GM13977 (cell line): ENCODE data around the gene AKR1C4.
"Not testable (repeated sequence)": the region's sequence is repeated elsewhere in the genome, so short reads cannot be mapped to it uniquely, and the experiment has no call there.

ENCODE experiments used
- DNase-seq: peaks from one replicate; pipeline ENCODE4 v3.0.0; 2012; ENCODE audit warnings: low spot score
- in situ Hi-C: fragments of 300-500 bp; cut with MboI; formaldehyde crosslinking; loops from one replicate; pipeline ENCODE4 v1.12.0; 2022; ENCODE audit warnings: low sequenced_read_pairs, low pct_unique_long_range_greater_than_20kb, mixed read lengths, inconsistent platforms; ENCODE audit not compliant: unreplicated experiment
- TF ChIP-seq, protein P1 (sequence below): IDR thresholded peaks from 2 replicates; pipeline ENCODE4 v1.5.1; 2012; ENCODE audit warnings: mild to moderate bottlenecking, control low read depth; ENCODE audit not compliant: insufficient read depth; ENCODE audit errors: extremely low read depth, missing control alignments

AKR1C4 gene

DNA sequence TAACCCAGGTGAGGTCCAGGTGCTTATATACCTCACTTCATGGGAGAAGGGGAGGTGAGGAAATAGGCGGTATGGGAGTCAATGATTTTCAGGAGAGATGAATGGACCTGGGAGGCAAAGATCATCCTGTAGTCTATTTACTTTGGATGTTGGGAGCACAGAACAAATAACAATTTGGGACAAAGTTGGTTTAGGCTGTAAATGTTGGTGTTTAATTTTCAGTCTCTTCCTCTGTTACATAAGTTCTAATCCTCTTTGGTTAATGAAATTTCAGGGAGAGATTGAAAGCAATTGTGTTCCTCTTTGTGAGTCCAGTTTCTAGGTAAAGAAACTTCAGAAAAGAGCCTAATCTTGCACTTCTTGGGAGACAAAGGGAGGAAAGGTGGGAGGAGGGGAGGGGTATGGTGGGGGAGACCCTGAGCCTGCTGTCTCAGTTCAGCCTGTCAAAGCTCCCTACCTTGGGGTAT, 46.9 kb downstream of the AKR1C4 start:
- TF ChIP-seq, protein P1, sequence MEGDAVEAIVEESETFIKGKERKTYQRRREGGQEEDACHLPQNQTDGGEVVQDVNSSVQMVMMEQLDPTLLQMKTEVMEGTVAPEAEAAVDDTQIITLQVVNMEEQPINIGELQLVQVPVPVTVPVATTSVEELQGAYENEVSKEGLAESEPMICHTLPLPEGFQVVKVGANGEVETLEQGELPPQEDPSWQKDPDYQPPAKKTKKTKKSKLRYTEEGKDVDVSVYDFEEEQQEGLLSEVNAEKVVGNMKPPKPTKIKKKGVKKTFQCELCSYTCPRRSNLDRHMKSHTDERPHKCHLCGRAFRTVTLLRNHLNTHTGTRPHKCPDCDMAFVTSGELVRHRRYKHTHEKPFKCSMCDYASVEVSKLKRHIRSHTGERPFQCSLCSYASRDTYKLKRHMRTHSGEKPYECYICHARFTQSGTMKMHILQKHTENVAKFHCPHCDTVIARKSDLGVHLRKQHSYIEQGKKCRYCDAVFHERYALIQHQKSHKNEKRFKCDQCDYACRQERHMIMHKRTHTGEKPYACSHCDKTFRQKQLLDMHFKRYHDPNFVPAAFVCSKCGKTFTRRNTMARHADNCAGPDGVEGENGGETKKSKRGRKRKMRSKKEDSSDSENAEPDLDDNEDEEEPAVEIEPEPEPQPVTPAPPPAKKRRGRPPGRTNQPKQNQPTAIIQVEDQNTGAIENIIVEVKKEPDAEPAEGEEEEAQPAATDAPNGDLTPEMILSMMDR = no peak
- in situ Hi-C loops = no loop called here
- no peak for DNase-seq

DNA sequence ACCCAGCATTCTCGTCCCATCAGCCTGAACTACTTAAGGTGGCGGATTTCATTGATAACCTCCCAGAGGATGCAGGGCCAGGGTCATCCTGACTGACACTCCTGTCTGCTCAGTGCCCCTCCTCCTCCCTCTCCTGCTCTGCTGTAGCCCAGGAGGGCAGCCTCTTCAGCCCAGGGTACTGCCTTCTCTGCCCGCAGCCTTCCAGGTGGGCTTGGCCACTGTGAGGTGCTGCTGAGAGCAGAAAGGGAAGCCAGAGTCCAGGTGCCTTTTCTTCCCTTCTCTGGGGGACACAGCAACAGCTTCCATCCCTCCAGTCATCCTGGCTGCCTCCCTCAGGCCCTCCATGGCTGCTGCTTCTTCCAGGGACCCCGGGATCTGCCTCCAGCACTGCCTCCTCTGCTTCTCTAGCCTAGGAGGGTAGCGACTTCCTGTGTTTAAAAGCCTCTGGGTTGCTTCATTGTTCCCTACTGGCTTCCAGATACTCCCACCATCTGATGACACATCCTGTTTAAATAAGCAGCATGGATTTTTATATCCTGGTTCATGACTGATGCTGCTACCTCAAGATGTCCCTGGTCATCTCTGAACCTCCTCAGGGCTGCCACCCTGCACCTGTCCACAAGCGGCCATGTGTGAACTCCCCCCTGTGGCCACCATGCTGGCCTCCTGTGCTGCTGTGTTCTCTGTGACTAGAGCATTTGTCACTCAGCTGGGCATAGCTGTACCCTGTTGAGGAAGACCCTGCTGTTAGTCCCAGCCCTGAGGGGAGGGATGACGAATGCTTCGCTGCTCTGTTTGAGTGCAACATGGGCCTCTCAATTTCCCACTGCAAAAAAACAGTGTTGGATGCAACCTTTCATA, 55.8 kb downstream of the AKR1C4 start:
- in situ Hi-C loops = no loop called here
- TF ChIP-seq, protein P1 = no peak
- no peak for DNase-seq

DNA sequence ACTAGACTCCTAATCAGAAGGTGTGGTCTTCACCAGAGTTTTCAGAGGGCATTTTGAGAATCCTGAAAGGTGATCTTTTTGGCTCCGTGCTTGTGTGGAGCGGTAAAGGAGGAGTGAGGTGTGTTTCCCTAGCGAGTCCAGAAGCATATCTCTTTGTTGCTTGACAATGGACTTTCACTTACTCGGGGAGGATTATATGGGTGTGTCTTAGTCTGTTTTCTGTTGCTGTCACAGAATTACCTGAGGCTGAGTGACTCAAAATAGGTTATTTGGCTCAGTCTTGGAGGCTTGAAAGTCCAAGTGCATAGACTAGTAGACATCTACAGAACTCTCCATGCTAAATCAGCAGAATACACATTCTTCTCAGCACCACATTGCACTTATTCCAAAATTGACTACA, 57.9 kb downstream of the AKR1C4 start:
- TF ChIP-seq, protein P1 = no peak
- DNase-seq = no peak
- in situ Hi-C loops = no loop called here

DNA sequence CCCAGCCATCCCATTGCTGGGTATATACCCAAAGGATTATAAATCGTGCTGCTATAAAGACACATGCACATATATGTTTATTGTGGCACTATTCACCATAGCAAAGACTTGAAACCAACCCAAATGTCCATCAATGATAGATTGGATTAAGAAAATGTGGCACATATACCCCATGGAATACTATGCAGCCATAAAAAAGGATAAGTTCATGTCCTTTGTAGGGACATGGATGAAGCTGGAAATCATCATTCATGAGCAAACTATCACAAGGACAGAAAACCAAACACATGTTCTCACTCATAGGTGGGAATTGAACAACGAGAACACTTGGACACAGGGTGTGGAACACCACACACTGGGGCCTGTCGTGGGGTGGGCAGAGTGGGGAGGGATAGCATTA, 61.1 kb downstream of the AKR1C4 start:
- DNase-seq, in situ Hi-C loops: not testable (repeated sequence)

DNA sequence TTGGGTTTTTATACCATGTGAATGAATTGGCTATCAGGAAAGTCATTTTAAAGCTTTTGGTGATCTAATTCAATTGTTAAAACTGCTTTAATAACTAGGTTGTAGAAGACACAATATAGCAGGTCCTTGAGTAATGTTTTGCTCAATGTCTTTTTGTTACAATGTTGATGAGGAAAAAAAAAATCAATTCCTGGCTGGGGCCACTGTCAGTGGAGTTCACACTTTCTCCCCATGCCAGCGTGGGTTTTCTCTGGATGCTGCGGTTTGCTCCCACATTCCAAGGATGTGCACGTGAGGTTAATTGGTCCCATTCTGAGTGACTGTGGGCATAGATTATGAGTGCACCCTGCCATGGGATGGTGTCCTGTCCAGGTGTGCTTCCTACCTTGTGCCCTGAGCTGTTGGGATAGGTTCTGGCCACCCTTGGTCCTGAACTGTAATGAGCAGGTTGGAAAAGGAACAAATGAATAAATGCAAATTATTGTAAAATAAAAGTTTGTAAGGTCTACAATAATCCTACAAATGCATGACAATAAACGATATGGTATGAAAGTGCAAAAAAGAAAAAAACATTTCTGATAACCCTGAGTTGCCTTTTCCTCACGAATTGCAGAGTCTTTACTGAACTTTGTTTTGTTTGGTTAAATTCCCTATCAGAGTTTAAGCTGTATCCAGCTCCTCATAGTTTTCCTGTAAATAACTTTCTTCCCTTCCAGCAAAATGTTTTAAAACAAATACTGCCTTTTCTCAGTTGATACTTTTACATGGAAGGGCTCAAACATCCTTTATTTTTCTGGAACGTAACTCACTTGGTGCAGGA, 62.7 kb downstream of the AKR1C4 start:
- in situ Hi-C loops = no loop called here
- TF ChIP-seq, protein P1 = no peak
- no peak for DNase-seq

DNA sequence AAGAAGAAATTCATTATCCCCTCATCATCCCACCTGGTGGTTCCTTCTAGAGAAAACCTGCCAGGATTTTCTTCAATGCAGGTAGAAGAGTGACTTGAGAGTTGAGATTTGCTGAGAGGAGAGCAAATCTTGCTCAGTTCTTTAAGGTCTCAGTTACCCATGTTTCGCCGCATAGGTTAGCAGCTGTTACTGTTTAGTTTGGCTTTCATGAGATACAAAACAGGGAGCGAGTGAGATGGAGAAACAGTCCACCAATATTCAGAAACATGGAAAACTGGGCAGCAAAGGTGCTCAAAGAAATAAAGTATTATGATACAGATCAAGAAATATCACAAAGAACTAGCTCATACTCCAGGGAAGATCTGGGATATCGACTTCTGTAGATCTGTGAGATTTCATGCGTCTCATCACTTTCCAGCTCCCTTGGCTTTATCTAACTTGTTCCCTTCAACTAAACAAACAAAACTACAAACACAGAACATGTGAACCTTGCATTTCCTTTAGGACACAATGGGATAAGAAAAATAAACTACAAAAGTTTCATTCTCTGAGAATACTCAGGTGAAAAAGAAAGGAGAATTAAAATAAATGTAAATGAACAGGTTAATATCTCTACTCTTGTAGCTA, 63.4 kb downstream of the AKR1C4 start:
- TF ChIP-seq, protein P1 = no peak
- in situ Hi-C loops = no loop called here
- no peak for DNase-seq

DNA sequence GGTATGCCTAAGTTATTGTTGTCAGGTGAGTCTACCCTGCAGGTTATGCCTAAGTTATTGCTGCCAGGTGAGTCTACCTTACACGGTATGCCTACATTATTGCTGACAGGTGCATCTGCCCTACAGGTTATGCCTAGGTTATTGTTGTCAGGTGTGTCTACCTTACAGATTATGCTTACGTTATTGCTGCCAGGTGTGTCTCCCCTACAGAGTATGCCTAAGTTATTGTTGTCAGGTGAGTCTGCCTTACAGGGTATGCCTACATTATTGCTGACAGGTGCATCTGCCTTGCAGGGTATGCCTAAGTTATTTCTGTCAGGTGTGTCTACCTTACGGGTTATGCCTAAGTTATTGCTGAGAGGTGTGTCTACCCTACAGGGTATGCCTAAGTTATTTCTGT, 64.2 kb downstream of the AKR1C4 start:
- DNase-seq = no peak
- in situ Hi-C loops = no loop called here
- TF ChIP-seq, protein P1 = no peak
